Neural progenitor cell (in vitro differentiated cells): ENCODE measurements around the gene AEBP1. TPM values are rescaled to one million over a fixed set of nuclear protein-coding genes. Genes with fewer than 3 reads are reported as not detected.

Experiments
- DNase-seq: peaks from one replicate; pipeline ENCODE4 v3.0.0-alpha.2; 2016; ENCODE audit warnings: low spot score
- H2AFZ ChIP-seq: fragments of 200-600 bp; sonication (generic); replicated peaks from 2 replicates; pipeline ENCODE4 v1.6.1; 2016; ENCODE audit warnings: antibody characterized with exemption
- H3F3A ChIP-seq: fragments of 200-600 bp; sonication (generic); 2 replicates; pipeline ENCODE4 v1.6.1; 2016; ENCODE audit warnings: antibody characterized with exemption, low read depth
- H3K27ac ChIP-seq: fragments of 200-600 bp; sonication (generic); 2 replicates; pipeline ENCODE4 v1.5.1; 2016; ENCODE audit warnings: mild to moderate bottlenecking
- H3K27me3 ChIP-seq: fragments of 200-600 bp; sonication (generic); 2 replicates; pipeline ENCODE4 v1.6.1; 2016; ENCODE audit warnings: mild to moderate bottlenecking, moderate library complexity
- H3K36me3 ChIP-seq: fragments of 200-600 bp; sonication (generic); 2 replicates; pipeline ENCODE4 v1.5.1; 2016
- H3K4me1 ChIP-seq: fragments of 200-600 bp; sonication (generic); 2 replicates; pipeline ENCODE4 v1.6.1; 2016; ENCODE audit warnings: mixed run types
- H3K4me2 ChIP-seq: fragments of 200-600 bp; sonication (generic); 2 replicates; pipeline ENCODE4 v1.6.1; 2016
- H3K4me3 ChIP-seq: fragments of 200-600 bp; sonication (generic); 2 replicates; pipeline ENCODE4 v1.5.1; 2016
- H3K79me2 ChIP-seq: fragments of 200-600 bp; sonication (generic); 2 replicates; pipeline ENCODE4 v1.6.1; 2016; ENCODE audit warnings: low read depth
- H3K9ac ChIP-seq: fragments of 200-600 bp; sonication (generic); 2 replicates; pipeline ENCODE4 v1.6.1; 2016
- H3K9me3 ChIP-seq: fragments of 200-600 bp; sonication (generic); 2 replicates; pipeline ENCODE4 v1.5.1; 2016; ENCODE audit warnings: low read depth
- H4K20me1 ChIP-seq: fragments of 200-600 bp; sonication (generic); 2 replicates; pipeline ENCODE4 v1.6.1; 2016; ENCODE audit warnings: low read depth
- H3K27ac Mint-ChIP-seq: 3 replicates; pipeline ENCODE4 v1.8.0; 2021; ENCODE audit warnings: mixed read lengths
- H3K27me3 Mint-ChIP-seq: 2 replicates; pipeline ENCODE4 v1.8.0; 2022; ENCODE audit warnings: low read depth, mild to moderate bottlenecking, inconsistent platforms, moderate library complexity, mixed read lengths; ENCODE audit not compliant: insufficient read depth
- H3K36me3 Mint-ChIP-seq: 3 replicates; pipeline ENCODE4 v1.8.0; 2021; ENCODE audit warnings: mixed read lengths
- H3K4me1 Mint-ChIP-seq: 3 replicates; pipeline ENCODE4 v1.8.0; 2021; ENCODE audit warnings: mixed read lengths
- H3K4me3 Mint-ChIP-seq: 3 replicates; pipeline ENCODE4 v1.8.0; 2021; ENCODE audit warnings: mild to moderate bottlenecking, moderate library complexity, mixed read lengths
- H3K9me3 Mint-ChIP-seq: 3 replicates; pipeline ENCODE4 v1.8.0; 2020; ENCODE audit warnings: mixed read lengths
- EZH2 ChIP-seq: fragments of 200-600 bp; sonication (generic); IDR thresholded peaks from 2 replicates; pipeline ENCODE4 v1.6.1; 2017; ENCODE audit warnings: antibody characterized with exemption, mild to moderate bottlenecking, moderate library complexity
- EZH2phosphoT487 ChIP-seq: fragments of 200-600 bp; sonication (generic); IDR thresholded peaks from 2 replicates; pipeline ENCODE4 v1.6.1; 2017; ENCODE audit warnings: antibody characterized with exemption
- total RNA-seq: library from RNA; depleted of rRNA; stranded (reverse); fragments of >200 nt; gene quantifications from 2 replicates; pipeline ENCODE4 v1.2.3, GENCODE V29; 2015; ENCODE audit warnings: low replicate concordance
- TF ChIP-seq, protein P1 (sequence below): fragments of 200-600 bp; sonication (generic); IDR thresholded peaks from 2 replicates; pipeline ENCODE4 v1.5.1; 2017; ENCODE audit warnings: antibody characterized with exemption, mild to moderate bottlenecking

The AEBP1 gene
- total RNA-seq, 1 donor from 2014 or later = 4.5 TPM

DNA sequence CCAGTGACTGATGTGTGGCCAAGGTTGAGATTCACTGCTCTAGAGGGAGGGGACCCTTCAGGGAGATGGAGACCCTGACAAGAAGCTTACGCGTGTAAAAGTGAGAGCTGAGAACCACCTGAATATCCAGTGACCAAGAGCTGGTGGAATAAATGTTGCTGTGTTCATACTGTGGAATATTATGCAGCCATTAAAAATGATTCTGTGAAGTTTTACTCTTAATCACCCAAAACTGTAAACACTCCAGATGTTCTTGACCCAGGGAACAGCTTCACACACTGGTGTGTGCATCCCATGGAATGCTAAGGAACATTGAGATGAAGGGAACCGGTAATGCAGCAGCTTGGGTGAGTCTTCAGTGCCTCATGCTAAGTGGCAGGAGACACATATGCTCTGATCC is 17.5 kb upstream of the AEBP1 start:
- Mint-ChIP-seq H3K9me3 (no peaks in the 10 kb centered on the region), H3K4me3 (no peak overlapping the region)

DNA sequence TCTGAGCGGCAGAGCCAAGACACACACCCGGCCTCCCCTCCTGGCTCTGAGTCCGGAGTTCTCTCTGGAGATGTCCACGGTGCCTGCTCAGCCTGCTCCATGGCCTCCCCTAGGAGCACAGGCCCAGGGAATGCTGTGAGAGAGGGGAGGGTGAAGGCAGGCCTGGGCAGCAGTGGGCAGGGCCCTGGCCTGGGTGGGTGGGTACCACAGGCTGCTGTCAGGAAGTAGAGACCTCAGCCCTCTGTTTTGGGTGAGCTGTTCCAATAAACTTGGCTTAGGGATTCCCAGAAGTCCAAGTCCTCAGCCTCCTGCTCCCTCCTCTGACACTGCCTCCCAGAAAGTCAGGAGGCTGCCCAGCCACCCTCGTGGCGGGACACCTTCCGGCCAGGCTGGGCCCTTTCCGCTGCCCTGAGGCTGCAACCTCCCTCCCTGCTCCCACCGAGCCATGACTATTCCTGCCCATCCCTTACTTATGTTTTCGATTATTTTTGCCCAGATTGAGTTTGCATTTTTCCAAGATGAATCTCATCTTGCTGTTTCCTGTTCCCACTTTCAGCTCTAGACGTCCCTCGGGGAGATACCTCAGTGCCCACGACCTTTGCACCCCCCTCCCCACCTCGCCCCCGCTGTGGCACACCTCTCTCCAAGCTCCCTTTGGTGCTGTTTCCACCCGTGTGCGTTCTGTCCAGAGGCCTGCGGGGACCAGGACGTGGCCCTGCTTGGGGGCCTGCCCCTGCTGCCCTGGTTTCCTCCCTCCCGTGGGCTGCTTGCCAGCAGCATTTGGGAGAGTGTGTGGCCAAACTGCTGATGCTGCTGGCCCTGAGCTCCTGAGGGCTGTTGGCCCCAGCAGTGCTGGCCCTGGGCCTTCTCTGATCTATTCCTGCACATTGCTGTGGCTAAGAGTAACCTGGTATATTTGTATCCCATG is 16.0 kb upstream of the AEBP1 start:
- TF ChIP-seq EZH2 = no peak
- H3K27me3 Mint-ChIP-seq = peaks cover 5% of the 10 kb centered on the region
- H3K9me3 Mint-ChIP-seq = no peaks in the 10 kb centered on the region
- H3K4me1 ChIP-seq = no peaks in the 10 kb centered on the region
- no peaks in the 10 kb centered on the region for H3K36me3 ChIP-seq
- no peak overlapping the region for H3K4me2 ChIP-seq
- H3K27me3 ChIP-seq = peaks cover 14% of the 10 kb centered on the region
- no peak overlapping the region for H3K9ac ChIP-seq
- no peak overlapping the region for H3K4me3 ChIP-seq
- no peaks in the 10 kb centered on the region for H3K79me2 ChIP-seq
- H2AFZ ChIP-seq = no peak overlapping the region
- H4K20me1 ChIP-seq = no peaks in the 10 kb centered on the region
- peaks cover 3% of the 10 kb centered on the region for H3K4me1 Mint-ChIP-seq
- no peak overlapping the region for H3K27ac ChIP-seq
- H3F3A ChIP-seq = no peaks in the 10 kb centered on the region
- no peak for DNase-seq
- H3K4me3 Mint-ChIP-seq = no peak overlapping the region
- H3K27ac Mint-ChIP-seq = peak overlapping the region; percentile 4
- no peaks in the 10 kb centered on the region for H3K9me3 ChIP-seq
- no peaks in the 10 kb centered on the region for H3K36me3 Mint-ChIP-seq

More for the DNA sequence above, 17.5 kb upstream of the AEBP1 start:
- Histone ChIP-seq H3K27me3 (peaks cover 18% of the 10 kb centered on the region), H3K36me3 (no peaks in the 10 kb centered on the region), H3K9ac (no peak overlapping the region), H3F3A (peaks cover 7% of the 10 kb centered on the region), H3K9me3 (no peaks in the 10 kb centered on the region), H3K4me1 (no peaks in the 10 kb centered on the region), H3K4me2 (no peak overlapping the region), H3K27ac (no peak overlapping the region), H4K20me1 (no peaks in the 10 kb centered on the region), H2AFZ (no peak overlapping the region), H3K4me3 (no peak overlapping the region), H3K79me2 (peaks cover 5% of the 10 kb centered on the region)
- no peak overlapping the region for H3K27ac Mint-ChIP-seq
- TF ChIP-seq EZH2 = no peak
- no peak for TF ChIP-seq EZH2phosphoT487
- TF ChIP-seq, protein P1, sequence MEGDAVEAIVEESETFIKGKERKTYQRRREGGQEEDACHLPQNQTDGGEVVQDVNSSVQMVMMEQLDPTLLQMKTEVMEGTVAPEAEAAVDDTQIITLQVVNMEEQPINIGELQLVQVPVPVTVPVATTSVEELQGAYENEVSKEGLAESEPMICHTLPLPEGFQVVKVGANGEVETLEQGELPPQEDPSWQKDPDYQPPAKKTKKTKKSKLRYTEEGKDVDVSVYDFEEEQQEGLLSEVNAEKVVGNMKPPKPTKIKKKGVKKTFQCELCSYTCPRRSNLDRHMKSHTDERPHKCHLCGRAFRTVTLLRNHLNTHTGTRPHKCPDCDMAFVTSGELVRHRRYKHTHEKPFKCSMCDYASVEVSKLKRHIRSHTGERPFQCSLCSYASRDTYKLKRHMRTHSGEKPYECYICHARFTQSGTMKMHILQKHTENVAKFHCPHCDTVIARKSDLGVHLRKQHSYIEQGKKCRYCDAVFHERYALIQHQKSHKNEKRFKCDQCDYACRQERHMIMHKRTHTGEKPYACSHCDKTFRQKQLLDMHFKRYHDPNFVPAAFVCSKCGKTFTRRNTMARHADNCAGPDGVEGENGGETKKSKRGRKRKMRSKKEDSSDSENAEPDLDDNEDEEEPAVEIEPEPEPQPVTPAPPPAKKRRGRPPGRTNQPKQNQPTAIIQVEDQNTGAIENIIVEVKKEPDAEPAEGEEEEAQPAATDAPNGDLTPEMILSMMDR = no peak
- H3K4me1 Mint-ChIP-seq = peaks cover 3% of the 10 kb centered on the region
- no peak for DNase-seq
- peaks cover 4% of the 10 kb centered on the region for H3K27me3 Mint-ChIP-seq
- no peaks in the 10 kb centered on the region for H3K36me3 Mint-ChIP-seq

DNA sequence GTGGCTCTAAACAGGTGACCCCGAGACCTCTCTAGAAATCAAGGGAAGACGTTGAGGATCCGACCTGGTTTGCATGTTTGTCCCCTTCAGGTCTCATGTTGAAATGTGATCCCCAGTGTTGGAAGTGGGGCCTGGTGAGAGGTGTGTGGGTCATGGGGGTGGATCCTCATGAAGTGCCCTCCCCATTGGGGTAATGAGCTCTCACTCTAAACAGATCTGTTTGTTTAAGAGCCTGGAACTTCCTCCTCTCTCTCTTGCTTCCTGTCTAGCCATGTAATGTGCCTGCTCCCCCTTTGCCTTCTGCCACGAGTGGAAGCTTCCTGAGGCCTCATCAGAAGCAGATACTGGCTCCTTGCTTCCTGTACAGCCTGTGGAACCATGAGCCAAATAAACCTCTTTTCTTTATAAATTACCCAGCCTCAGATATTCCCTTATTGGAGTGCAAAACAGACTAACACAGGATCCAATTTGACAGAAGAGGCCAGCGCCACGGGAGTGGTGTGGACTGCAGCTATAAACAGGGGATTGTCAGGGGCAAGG is 11.0 kb upstream of the AEBP1 start:
- H3K27ac Mint-ChIP-seq = no peak overlapping the region

More for the DNA sequence above, 11.0 kb upstream of the AEBP1 start:
- Mint-ChIP-seq H3K9me3 (no peaks in the 10 kb centered on the region), H3K4me1 (peaks cover 2% of the 10 kb centered on the region), H3K4me3 (no peak overlapping the region), H3K27me3 (peaks cover 5% of the 10 kb centered on the region), H3K36me3 (no peaks in the 10 kb centered on the region)
- Histone ChIP-seq H3K27me3 (no peaks in the 10 kb centered on the region), H4K20me1 (no peaks in the 10 kb centered on the region), H2AFZ (no peak overlapping the region), H3K79me2 (no peaks in the 10 kb centered on the region), H3K9ac (no peak overlapping the region), H3K9me3 (no peaks in the 10 kb centered on the region), H3K36me3 (no peaks in the 10 kb centered on the region), H3K4me3 (no peak overlapping the region), H3K27ac (no peak overlapping the region), H3K4me2 (no peak overlapping the region), H3F3A (no peaks in the 10 kb centered on the region), H3K4me1 (no peaks in the 10 kb centered on the region)
- TF ChIP-seq, protein P1 = no peak
- no peak for TF ChIP-seq EZH2
- no peak for TF ChIP-seq EZH2phosphoT487
- no peak for DNase-seq
